C4-2B (cell line): ENCODE results near the gene MORN1.

ENCODE experiments used
- H3K27ac ChIP-seq: fragments of 450-650 bp; 2 replicates; pipeline ENCODE4 v1.5.1; 2017
- ZFX ChIP-seq: fragments of 450-650 bp; IDR thresholded peaks from 2 replicates; pipeline ENCODE4 v1.6.1; 2017
- TF ChIP-seq, protein P1 (sequence below): fragments of 450-650 bp; conservative IDR thresholded peaks from 2 replicates; pipeline ENCODE4 v1.5.1; 2017; ENCODE audit warnings: mild to moderate bottlenecking

Gene MORN1

DNA sequence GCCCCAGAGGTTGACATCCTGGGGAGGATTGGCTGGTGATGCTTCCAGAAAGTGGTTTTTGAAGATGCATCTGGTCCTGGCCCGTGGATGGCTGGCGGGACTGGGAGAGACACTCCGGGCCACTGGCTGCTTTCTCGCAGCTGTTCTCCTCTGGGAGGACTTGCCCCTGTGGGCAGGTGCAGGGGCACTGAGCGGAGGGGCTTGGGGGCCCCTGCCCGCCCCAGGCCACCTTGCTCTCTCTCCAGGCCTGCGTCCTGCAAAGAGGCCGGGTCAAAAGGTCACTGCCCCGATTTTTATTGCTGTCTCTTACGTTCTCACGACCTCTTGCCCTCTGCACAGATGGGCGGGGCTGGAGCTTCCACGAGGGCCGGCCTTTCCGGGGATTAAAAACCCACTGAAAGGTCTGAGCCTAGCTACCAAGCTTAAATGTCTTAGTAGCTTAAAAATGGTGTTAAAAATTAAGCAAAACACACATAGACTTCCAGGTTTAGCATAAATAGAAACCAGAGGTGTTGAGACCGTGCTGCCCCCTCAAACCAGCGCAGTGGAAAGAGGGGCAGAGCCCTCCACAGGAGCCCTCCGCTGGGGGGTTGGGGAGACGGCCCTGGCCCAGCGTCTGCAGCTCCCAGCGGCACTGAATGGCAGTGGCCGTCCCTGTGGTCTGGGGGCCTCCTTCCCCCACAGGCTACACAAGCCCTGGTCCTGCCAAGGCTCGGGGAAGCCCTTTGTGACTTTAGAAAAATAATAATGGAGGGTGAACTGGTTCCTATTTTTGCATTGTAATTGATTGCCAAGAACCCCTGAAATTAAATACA is 119.3 kb downstream of the MORN1 start:
- no peak for TF ChIP-seq ZFX
- TF ChIP-seq, protein P1, sequence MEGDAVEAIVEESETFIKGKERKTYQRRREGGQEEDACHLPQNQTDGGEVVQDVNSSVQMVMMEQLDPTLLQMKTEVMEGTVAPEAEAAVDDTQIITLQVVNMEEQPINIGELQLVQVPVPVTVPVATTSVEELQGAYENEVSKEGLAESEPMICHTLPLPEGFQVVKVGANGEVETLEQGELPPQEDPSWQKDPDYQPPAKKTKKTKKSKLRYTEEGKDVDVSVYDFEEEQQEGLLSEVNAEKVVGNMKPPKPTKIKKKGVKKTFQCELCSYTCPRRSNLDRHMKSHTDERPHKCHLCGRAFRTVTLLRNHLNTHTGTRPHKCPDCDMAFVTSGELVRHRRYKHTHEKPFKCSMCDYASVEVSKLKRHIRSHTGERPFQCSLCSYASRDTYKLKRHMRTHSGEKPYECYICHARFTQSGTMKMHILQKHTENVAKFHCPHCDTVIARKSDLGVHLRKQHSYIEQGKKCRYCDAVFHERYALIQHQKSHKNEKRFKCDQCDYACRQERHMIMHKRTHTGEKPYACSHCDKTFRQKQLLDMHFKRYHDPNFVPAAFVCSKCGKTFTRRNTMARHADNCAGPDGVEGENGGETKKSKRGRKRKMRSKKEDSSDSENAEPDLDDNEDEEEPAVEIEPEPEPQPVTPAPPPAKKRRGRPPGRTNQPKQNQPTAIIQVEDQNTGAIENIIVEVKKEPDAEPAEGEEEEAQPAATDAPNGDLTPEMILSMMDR = no peak
- no peak overlapping the region for H3K27ac ChIP-seq
